Neutrophil (primary cell): Measurements from ENCODE around the gene NT5DC2.

Source experiments
- H3K27ac ChIP-seq: fragments of 200-600 bp; sonication (generic); 2 replicates; pipeline ENCODE4 v1.5.1; 2016; ENCODE audit warnings: mild to moderate bottlenecking, moderate library complexity
- H3K27me3 ChIP-seq: fragments of 200-600 bp; sonication (generic); 2 replicates; pipeline ENCODE4 v1.6.0; 2016; ENCODE audit warnings: mild to moderate bottlenecking
- H3K36me3 ChIP-seq: fragments of 200-600 bp; sonication (generic); 2 replicates; pipeline ENCODE4 v1.5.1; 2017
- H3K4me1 ChIP-seq, 2 experiments: fragments of 200-600 bp in 1 of 2; sonication (generic) in 1 of 2; 1 replicate in 1 of 2; 2 replicates in 1 of 2; pipeline versions ENCODE4 v1.5.1 to v1.6.1; 2013 to 2016; ENCODE audit warnings: low read depth in 1 of 2, low read length in 1 of 2, mild to moderate bottlenecking in 1 of 2, moderate library complexity in 1 of 2; ENCODE audit not compliant: control insufficient read depth in 1 of 2, insufficient read depth in 1 of 2
- H3K4me3 ChIP-seq, 2 experiments: fragments of 200-600 bp in 1 of 2; sonication (generic) in 1 of 2; 1 replicate in 1 of 2; 2 replicates in 1 of 2; pipeline ENCODE4 v1.5.1; 2013 to 2016; ENCODE audit warnings: low read depth in 1 of 2, low read length in 1 of 2, mild to moderate bottlenecking in 1 of 2, moderate library complexity in 1 of 2
- H3K9me3 ChIP-seq: fragments of 200-600 bp; sonication (generic); 2 replicates; pipeline ENCODE4 v1.5.1; 2016
- TF ChIP-seq, protein P1 (sequence below): fragments of 200-600 bp; sonication (generic); IDR thresholded peaks from 2 replicates; pipeline ENCODE4 v1.5.1; 2016; ENCODE audit warnings: antibody characterized with exemption

NT5DC2 gene

DNA sequence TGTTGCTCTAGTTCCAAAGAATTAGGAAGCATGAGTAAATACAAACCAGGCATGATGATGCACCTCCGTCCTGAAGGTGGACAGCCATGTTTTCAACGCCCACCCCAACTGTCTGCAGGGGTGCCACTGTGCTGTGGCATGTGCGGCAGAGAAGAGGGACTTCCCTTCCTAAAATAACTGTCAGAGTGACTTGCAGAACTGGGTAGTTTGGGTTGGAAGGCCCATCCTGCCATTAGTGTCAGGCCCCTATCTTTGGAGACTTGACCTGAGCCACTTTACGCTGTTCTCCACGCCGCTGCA, 55.9 kb downstream of the NT5DC2 start:
- H3K27ac ChIP-seq = no peak overlapping the region
- H3K9me3 ChIP-seq = no peaks in the 10 kb centered on the region
- H3K4me3 ChIP-seq = no peak overlapping the region
- H3K27me3 ChIP-seq = no peaks in the 10 kb centered on the region
- TF ChIP-seq, protein P1, sequence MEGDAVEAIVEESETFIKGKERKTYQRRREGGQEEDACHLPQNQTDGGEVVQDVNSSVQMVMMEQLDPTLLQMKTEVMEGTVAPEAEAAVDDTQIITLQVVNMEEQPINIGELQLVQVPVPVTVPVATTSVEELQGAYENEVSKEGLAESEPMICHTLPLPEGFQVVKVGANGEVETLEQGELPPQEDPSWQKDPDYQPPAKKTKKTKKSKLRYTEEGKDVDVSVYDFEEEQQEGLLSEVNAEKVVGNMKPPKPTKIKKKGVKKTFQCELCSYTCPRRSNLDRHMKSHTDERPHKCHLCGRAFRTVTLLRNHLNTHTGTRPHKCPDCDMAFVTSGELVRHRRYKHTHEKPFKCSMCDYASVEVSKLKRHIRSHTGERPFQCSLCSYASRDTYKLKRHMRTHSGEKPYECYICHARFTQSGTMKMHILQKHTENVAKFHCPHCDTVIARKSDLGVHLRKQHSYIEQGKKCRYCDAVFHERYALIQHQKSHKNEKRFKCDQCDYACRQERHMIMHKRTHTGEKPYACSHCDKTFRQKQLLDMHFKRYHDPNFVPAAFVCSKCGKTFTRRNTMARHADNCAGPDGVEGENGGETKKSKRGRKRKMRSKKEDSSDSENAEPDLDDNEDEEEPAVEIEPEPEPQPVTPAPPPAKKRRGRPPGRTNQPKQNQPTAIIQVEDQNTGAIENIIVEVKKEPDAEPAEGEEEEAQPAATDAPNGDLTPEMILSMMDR = no peak
- peaks cover 100% of the 10 kb centered on the region for H3K36me3 ChIP-seq
- H3K4me1 ChIP-seq = peaks cover 3 to 4% of the 10 kb centered on the region in 2 experiments

DNA sequence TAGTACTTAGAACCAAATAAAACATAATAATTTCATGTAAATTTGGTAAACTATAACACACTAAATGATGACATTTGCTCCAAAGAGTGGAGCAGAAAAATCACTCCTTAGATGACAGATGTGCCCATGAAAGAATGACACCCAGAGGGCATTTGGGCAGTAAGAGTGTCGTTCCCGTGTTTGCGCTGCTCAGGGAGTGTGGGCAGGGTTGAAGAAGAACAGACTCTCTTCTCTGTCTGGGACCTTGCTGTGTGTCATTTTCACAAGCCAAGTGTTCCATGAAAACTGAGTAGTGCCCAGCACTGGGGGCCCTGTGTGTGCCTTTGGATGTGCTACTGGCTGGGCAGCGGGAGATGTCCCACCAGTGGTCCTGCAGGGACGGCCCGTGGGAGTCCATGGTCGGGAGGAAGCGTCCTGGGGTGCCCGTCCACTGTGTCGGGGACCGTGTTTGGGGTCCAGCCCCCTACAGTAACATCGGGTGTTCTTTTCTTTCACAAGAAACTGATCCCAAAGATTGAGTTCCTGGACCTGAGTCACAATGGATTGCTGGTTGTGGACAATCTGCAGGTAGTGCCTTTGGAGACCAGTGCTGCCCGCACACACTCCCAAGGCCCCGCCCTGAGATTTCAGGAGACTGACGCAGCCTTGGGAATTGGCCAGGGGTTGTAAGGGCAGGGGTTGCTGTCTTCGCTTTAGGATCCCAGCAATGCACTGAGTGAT, 56.4 kb downstream of the NT5DC2 start:
- Histone ChIP-seq H3K36me3 (peaks cover 100% of the 10 kb centered on the region), H3K27ac (no peak overlapping the region), H3K4me3 (no peak overlapping the region), H3K4me1 (peaks cover 3 to 4% of the 10 kb centered on the region in 2 experiments), H3K27me3 (no peaks in the 10 kb centered on the region), H3K9me3 (no peaks in the 10 kb centered on the region)
- TF ChIP-seq, protein P1 = no peak
